K562 (cell line): Measurements from ENCODE around the gene UQCC2.

Experiments used
- ATF7 ChIP-seq: fragments of 450-650 bp; IDR thresholded peaks from 2 replicates; pipeline ENCODE4 v1.7.1; 2014; ENCODE audit warnings: mild to moderate bottlenecking, moderate library complexity
- CEBPB ChIP-seq: fragments of 450-650 bp; IDR thresholded peaks from 2 replicates; pipeline ENCODE4 v1.6.1; 2016; ENCODE audit warnings: missing genetic modification characterization, missing compliant biosample characterization
- CTCF ChIP-seq, 3 experiments: IDR thresholded peaks in 2 of 3; conservative IDR thresholded peaks in 1 of 3; 2 replicates each; pipeline ENCODE4 v1.5.1; 2011 to 2012; ENCODE audit warnings: low read length in 3 of 3, mild to moderate bottlenecking in 3 of 3, control low read depth in 2 of 3, improper control_type of control experiment in 1 of 3, inconsistent platforms in 1 of 3, low read depth in 1 of 3, mixed read lengths in 1 of 3, moderate library complexity in 1 of 3; ENCODE audit not compliant: insufficient read depth in 2 of 3
- ETV6 ChIP-seq, 3 experiments: fragments of 150-350 bp in 1 of 3; sonication (generic) in 1 of 3; formaldehyde crosslinking in 1 of 3; IDR thresholded peaks; 2 replicates each; pipeline versions ENCODE4 v1.6.1 to v1.8.0; 2014 to 2022; ENCODE audit warnings: borderline replicate concordance in 2 of 3, low read depth in 2 of 3, antibody characterized with exemption in 1 of 3, low read length in 1 of 3, mild to moderate bottlenecking in 1 of 3, missing genetic modification reagents in 1 of 3
- EWSR1 ChIP-seq: fragments of 450-650 bp; IDR thresholded peaks from 2 replicates; pipeline ENCODE4 v1.6.1; 2018; ENCODE audit warnings: borderline replicate concordance, mild to moderate bottlenecking, low read depth, moderate library complexity; ENCODE audit not compliant: partially characterized antibody
- GTF2F1 ChIP-seq: IDR thresholded peaks from 2 replicates; pipeline ENCODE4 v1.6.1; 2011; ENCODE audit warnings: low read depth, low read length, improper control_type of control experiment
- PHB2 ChIP-seq: fragments of 450-650 bp; IDR thresholded peaks from 2 replicates; pipeline ENCODE4 v1.6.1; 2017; ENCODE audit warnings: low read depth
- POLR2AphosphoS2 ChIP-seq: IDR thresholded peaks from 2 replicates; pipeline ENCODE4 v1.6.1; 2012; ENCODE audit warnings: low read length, improper control_type of control experiment
- ZNF324 ChIP-seq: fragments of 250-450 bp; sonication (Bioruptor Pico); IDR thresholded peaks from 2 replicates; pipeline ENCODE4 v1.4.0; 2020; ENCODE audit warnings: mild to moderate bottlenecking
- TF ChIP-seq, protein P1 (sequence below): sonication (generic); formaldehyde crosslinking; IDR thresholded peaks from 2 replicates; pipeline ENCODE4 v1.8.0; 2022; ENCODE audit warnings: mild to moderate bottlenecking, missing genetic modification reagents, borderline replicate concordance
- TF ChIP-seq, protein P2 (sequence below): fragments of 250-450 bp; sonication (Bioruptor Pico); IDR thresholded peaks from 2 replicates; pipeline ENCODE4 v1.4.0; 2020; ENCODE audit warnings: mild to moderate bottlenecking, moderate library complexity
- TF ChIP-seq, protein P3 (sequence below): sonication (generic); formaldehyde crosslinking; IDR thresholded peaks from 2 replicates; pipeline ENCODE4 v1.8.1; 2022; ENCODE audit warnings: missing genetic modification reagents
- TF ChIP-seq, protein P4 (sequence below): fragments of 450-650 bp; formaldehyde crosslinking; IDR thresholded peaks from 2 replicates; pipeline ENCODE4 v1.4.0; 2022; ENCODE audit warnings: mild to moderate bottlenecking, moderate library complexity

- TF ChIP-seq, protein P1, sequence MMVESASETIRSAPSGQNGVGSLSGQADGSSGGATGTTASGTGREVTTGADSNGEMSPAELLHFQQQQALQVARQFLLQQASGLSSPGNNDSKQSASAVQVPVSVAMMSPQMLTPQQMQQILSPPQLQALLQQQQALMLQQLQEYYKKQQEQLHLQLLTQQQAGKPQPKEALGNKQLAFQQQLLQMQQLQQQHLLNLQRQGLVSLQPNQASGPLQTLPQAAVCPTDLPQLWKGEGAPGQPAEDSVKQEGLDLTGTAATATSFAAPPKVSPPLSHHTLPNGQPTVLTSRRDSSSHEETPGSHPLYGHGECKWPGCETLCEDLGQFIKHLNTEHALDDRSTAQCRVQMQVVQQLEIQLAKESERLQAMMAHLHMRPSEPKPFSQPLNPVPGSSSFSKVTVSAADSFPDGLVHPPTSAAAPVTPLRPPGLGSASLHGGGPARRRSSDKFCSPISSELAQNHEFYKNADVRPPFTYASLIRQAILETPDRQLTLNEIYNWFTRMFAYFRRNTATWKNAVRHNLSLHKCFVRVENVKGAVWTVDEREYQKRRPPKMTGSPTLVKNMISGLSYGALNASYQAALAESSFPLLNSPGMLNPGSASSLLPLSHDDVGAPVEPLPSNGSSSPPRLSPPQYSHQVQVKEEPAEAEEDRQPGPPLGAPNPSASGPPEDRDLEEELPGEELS (CRISPR knock-in tag): no peak
- TF ChIP-seq CEBPB: no peak
- no peak for TF ChIP-seq GTF2F1
- TF ChIP-seq PHB2: no peak
- TF ChIP-seq ZNF324 (CRISPR knock-in tag): no peak
- no peak for TF ChIP-seq POLR2AphosphoS2
- TF ChIP-seq, protein P2, sequence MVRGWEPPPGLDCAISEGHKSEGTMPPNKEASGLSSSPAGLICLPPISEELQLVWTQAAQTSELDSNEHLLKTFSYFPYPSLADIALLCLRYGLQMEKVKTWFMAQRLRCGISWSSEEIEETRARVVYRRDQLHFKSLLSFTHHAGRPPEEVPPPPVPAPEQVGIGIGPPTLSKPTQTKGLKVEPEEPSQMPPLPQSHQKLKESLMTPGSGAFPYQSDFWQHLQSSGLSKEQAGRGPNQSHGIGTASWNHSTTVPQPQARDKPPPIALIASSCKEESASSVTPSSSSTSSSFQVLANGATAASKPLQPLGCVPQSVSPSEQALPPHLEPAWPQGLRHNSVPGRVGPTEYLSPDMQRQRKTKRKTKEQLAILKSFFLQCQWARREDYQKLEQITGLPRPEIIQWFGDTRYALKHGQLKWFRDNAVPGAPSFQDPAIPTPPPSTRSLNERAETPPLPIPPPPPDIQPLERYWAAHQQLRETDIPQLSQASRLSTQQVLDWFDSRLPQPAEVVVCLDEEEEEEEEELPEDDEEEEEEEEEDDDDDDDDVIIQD (CRISPR knock-in tag): no peak
- TF ChIP-seq ATF7: no peak
- TF ChIP-seq, protein P3, sequence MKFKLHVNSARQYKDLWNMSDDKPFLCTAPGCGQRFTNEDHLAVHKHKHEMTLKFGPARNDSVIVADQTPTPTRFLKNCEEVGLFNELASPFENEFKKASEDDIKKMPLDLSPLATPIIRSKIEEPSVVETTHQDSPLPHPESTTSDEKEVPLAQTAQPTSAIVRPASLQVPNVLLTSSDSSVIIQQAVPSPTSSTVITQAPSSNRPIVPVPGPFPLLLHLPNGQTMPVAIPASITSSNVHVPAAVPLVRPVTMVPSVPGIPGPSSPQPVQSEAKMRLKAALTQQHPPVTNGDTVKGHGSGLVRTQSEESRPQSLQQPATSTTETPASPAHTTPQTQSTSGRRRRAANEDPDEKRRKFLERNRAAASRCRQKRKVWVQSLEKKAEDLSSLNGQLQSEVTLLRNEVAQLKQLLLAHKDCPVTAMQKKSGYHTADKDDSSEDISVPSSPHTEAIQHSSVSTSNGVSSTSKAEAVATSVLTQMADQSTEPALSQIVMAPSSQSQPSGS: no peak
- no peak for TF ChIP-seq CTCF (IDR thresholded peaks at IDR 0.05 in 2 of 3, conservative IDR thresholded peaks at IDR 0.05 in 1 of 3; ENCODE audit: insufficient read depth in 2 of 3, low read depth in 1 of 3, low read length in 3 of 3)
- no peak for TF ChIP-seq EWSR1
- no peak for TF ChIP-seq ETV6 (IDR thresholded peaks at IDR 0.05; ENCODE audit: borderline replicate concordance in 1 of 2, low read depth in 2 of 2, low read length in 1 of 2)
- no peak for TF ChIP-seq ETV6 (CRISPR knock-in tag; IDR thresholded peaks at IDR 0.05; ENCODE audit: borderline replicate concordance)
- TF ChIP-seq, protein P4, sequence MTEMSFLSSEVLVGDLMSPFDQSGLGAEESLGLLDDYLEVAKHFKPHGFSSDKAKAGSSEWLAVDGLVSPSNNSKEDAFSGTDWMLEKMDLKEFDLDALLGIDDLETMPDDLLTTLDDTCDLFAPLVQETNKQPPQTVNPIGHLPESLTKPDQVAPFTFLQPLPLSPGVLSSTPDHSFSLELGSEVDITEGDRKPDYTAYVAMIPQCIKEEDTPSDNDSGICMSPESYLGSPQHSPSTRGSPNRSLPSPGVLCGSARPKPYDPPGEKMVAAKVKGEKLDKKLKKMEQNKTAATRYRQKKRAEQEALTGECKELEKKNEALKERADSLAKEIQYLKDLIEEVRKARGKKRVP (CRISPR knock-in tag): no peak
These were observed 1.8 kb downstream of the UQCC2 start for GRCh38 chr6:33709605-33710295.
